HCT116 (cell line): ENCODE data around the gene PDE4C. TPM values are rescaled to one million over a fixed set of nuclear protein-coding genes. Genes with fewer than 3 reads are reported as not detected.

Source experiments
- ATAC-seq: fragments of 200-7000 bp; cut with Tn5 transposase; 2 replicates; pipeline ENCODE4 v1.9.1; 2020; ENCODE audit warnings: mild to moderate bottlenecking, moderate library complexity
- BruUV-seq: library from RNA; stranded (reverse); fragments of 400-500 nt; replicated peaks from 2 replicates; lab custom pipeline; 2021; lab: Mats Ljungman, UMichigan
- CTCF ChIA-PET: fragments of 300-600 bp; sonication (Branson Sonifier 250); formaldehyde crosslinking; loops from one replicate; lab custom pipeline; 2021; ENCODE audit warnings: antibody characterized with exemption; lab: Charles Lee
- POLR2A ChIA-PET: fragments of 300-600, 350-600 bp; sonication (Branson Sonifier 250); formaldehyde crosslinking; loops from one replicate; lab custom pipeline; 2021; ENCODE audit warnings: antibody characterized with exemption; lab: Charles Lee
- RAD21 ChIA-PET, 2 experiments: fragments of 300-600 bp; sonication (Branson Sonifier 250); formaldehyde crosslinking; loops; one replicate each; lab custom pipeline; 2023; ENCODE audit warnings: low total read pairs in 2 of 2; ENCODE audit not compliant: uncharacterized antibody in 2 of 2, unreplicated experiment in 2 of 2, low non-redundant PET in 1 of 2; lab: Charles Lee
- DNase-seq: peaks from one replicate; pipeline ENCODE4 v3.0.0-alpha.2; 2010; ENCODE audit warnings: low read depth, low spot score
- H2AFZ ChIP-seq: fragments of 200-600 bp; shearing (Covaris generic), sonication (generic); 2 replicates; pipeline ENCODE4 v1.6.1; 2017; ENCODE audit warnings: low read depth, mixed run types, mixed read lengths, antibody characterized with exemption, low read length; ENCODE audit not compliant: poor library complexity, severe bottlenecking
- H3K27ac ChIP-seq: 2 replicates; pipeline ENCODE4 v1.5.1; 2012; ENCODE audit warnings: low read depth, low read length
- H3K27me3 ChIP-seq: fragments of 200-600 bp; sonication (generic); 2 replicates; pipeline ENCODE4 v1.6.1; 2016; ENCODE audit warnings: mixed run types, low read length, mixed read lengths; ENCODE audit not compliant: insufficient read depth
- H3K36me3 ChIP-seq, 2 experiments: fragments of 200-500 bp in 1 of 2; fragments of 200-600 bp in 1 of 2; sonication (Bioruptor generic) in 1 of 2; sonication (generic) in 1 of 2; 2 replicates each; pipeline versions ENCODE4 v1.5.1 to v1.6.1; 2014 to 2016; ENCODE audit warnings: low read length in 2 of 2, inconsistent platforms in 1 of 2, mixed read lengths in 1 of 2, mixed run types in 1 of 2; ENCODE audit not compliant: insufficient read depth in 2 of 2, control insufficient read depth in 1 of 2
- H3K4me1 ChIP-seq, 2 experiments: fragments of 200-600 bp in 1 of 2; sonication (generic) in 1 of 2; 2 replicates each; pipeline versions ENCODE4 v1.5.1 to v1.6.1; 2012 to 2017; ENCODE audit warnings: low read length in 2 of 2, inconsistent platforms in 1 of 2, mild to moderate bottlenecking in 1 of 2, mixed read lengths in 1 of 2, mixed run types in 1 of 2, moderate library complexity in 1 of 2; ENCODE audit not compliant: insufficient read depth in 2 of 2, control insufficient read depth in 1 of 2
- H3K4me2 ChIP-seq: fragments of 200-600 bp; sonication (generic); 2 replicates; pipeline ENCODE4 v1.6.1; 2017; ENCODE audit warnings: mixed run types, low read length, mixed read lengths
- H3K4me3 ChIP-seq, 2 experiments: fragments of 200-600 bp in 1 of 2; sonication (generic) in 1 of 2; replicated peaks in 1 of 2; 2 replicates each; pipeline ENCODE4 v1.5.1; 2011 to 2016; ENCODE audit warnings: low read length in 2 of 2, control low read depth in 1 of 2, low read depth in 1 of 2, mild to moderate bottlenecking in 1 of 2, mixed read lengths in 1 of 2, mixed run types in 1 of 2
- H3K79me2 ChIP-seq: fragments of 200-600 bp; sonication (generic); 2 replicates; pipeline ENCODE4 v1.6.1; 2017; ENCODE audit warnings: mild to moderate bottlenecking, mixed run types, low read length, moderate library complexity, mixed read lengths; ENCODE audit not compliant: insufficient read depth
- H3K9ac ChIP-seq: fragments of 200-600 bp; sonication (generic); 2 replicates; pipeline ENCODE4 v1.6.1; 2016; ENCODE audit warnings: low read length, mixed read lengths
- H3K9me2 ChIP-seq: fragments of 200-600 bp; sonication (generic), shearing (Covaris generic); 2 replicates; pipeline ENCODE4 v1.6.1; 2017; ENCODE audit warnings: mixed run types, mild to moderate bottlenecking, moderate library complexity; ENCODE audit not compliant: insufficient read depth
- H3K9me3 ChIP-seq, 2 experiments: fragments of 200-500 bp in 1 of 2; fragments of 200-600 bp in 1 of 2; sonication (Bioruptor generic) in 1 of 2; sonication (generic) in 1 of 2; 2 replicates each; pipeline ENCODE4 v1.6.1; 2014 to 2017; ENCODE audit warnings: low read length in 2 of 2, mixed read lengths in 2 of 2, inconsistent platforms in 1 of 2, low read depth in 1 of 2, mild to moderate bottlenecking in 1 of 2, mixed run types in 1 of 2, moderate library complexity in 1 of 2; ENCODE audit not compliant: control insufficient read depth in 1 of 2, insufficient read depth in 1 of 2
- H4K20me1 ChIP-seq: fragments of 200-600 bp; sonication (generic), shearing (Covaris generic); 2 replicates; pipeline ENCODE4 v1.6.1; 2017; ENCODE audit warnings: mixed run types, mild to moderate bottlenecking, moderate library complexity; ENCODE audit not compliant: insufficient read depth
- CBX3 ChIP-seq: IDR thresholded peaks from 2 replicates; pipeline ENCODE4 v1.6.1; 2012; ENCODE audit warnings: low read depth
- CEBPB ChIP-seq: IDR thresholded peaks from 2 replicates; pipeline ENCODE4 v1.6.1; 2012; ENCODE audit warnings: low read depth
- ELF1 ChIP-seq: IDR thresholded peaks from 2 replicates; pipeline ENCODE4 v1.6.1; 2012; ENCODE audit warnings: low read depth, borderline replicate concordance
- EZH2 ChIP-seq: fragments of 200-600 bp; sonication (generic); IDR thresholded peaks from 2 replicates; pipeline ENCODE4 v1.6.1; 2017; ENCODE audit warnings: antibody characterized with exemption, mixed run types
- EZH2phosphoT487 ChIP-seq: fragments of 200-600 bp; IDR thresholded peaks from 2 replicates; pipeline ENCODE4 v1.6.1; 2018; ENCODE audit warnings: antibody characterized with exemption, borderline replicate concordance
- FOSL1 ChIP-seq: IDR thresholded peaks from 2 replicates; pipeline ENCODE4 v1.6.1; 2012; ENCODE audit warnings: low read depth
- POLR2A ChIP-seq: IDR thresholded peaks from 2 replicates; pipeline ENCODE4 v1.7.0; 2011; ENCODE audit warnings: borderline replicate concordance; ENCODE audit not compliant: insufficient read depth, insufficient read length; ENCODE audit errors: extremely low read depth
- POLR2AphosphoS5 ChIP-seq: IDR thresholded peaks from 2 replicates; pipeline ENCODE4 v1.6.1; 2011; ENCODE audit warnings: mild to moderate bottlenecking, low read depth, low read length, moderate library complexity
- RAD21 ChIP-seq: IDR thresholded peaks from 2 replicates; pipeline ENCODE4 v1.6.1; 2012; ENCODE audit warnings: low read depth, mild to moderate bottlenecking
- SIN3A ChIP-seq: IDR thresholded peaks from 2 replicates; pipeline ENCODE4 v1.6.1; 2012; ENCODE audit warnings: low read depth
- SP1 ChIP-seq: IDR thresholded peaks from 2 replicates; pipeline ENCODE4 v1.6.1; 2012; ENCODE audit warnings: low read depth
- SRF ChIP-seq: IDR thresholded peaks from 2 replicates; pipeline ENCODE4 v1.6.1; 2012; ENCODE audit warnings: low read depth
- YY1 ChIP-seq: IDR thresholded peaks from 2 replicates; pipeline ENCODE4 v1.6.1; 2011; ENCODE audit warnings: low read length, low read depth, moderate library complexity, mild to moderate bottlenecking; ENCODE audit not compliant: insufficient replicate concordance; ENCODE audit errors: extremely low read depth
- ZNF274 ChIP-seq: fragments of 200-500 bp; sonication (Bioruptor generic); IDR thresholded peaks from 2 replicates; pipeline ENCODE4 v1.6.1; 2014; ENCODE audit warnings: mild to moderate bottlenecking, low read depth, low read length, inconsistent platforms
- intact Hi-C: fragments of 100-400 bp; cut with micrococcal nuclease; formaldehyde crosslinking; loops from 2 replicates; pipeline ENCODE4 v1.10.0; 2022
- total RNA-seq: library from RNA; stranded (reverse); gene quantifications from one replicate; pipeline ENCODE4 v1.2.1, GENCODE V29; 2021; ENCODE audit not compliant: unreplicated experiment
- TF ChIP-seq, protein P1 (sequence below): IDR thresholded peaks from 2 replicates; pipeline ENCODE4 v1.6.1; 2012
- TF ChIP-seq, protein P2 (sequence below): IDR thresholded peaks from 2 replicates; pipeline ENCODE4 v1.6.1; 2012
- TF ChIP-seq, protein P3 (sequence below), 3 experiments: fragments of 200-600 bp in 1 of 3; sonication (generic) in 1 of 3; IDR thresholded peaks in 2 of 3; conservative IDR thresholded peaks in 1 of 3; 2 replicates each; pipeline ENCODE4 v1.5.1; 2012 to 2017; ENCODE audit warnings: low read depth in 2 of 3, low read length in 2 of 3, antibody characterized with exemption in 1 of 3, borderline replicate concordance in 1 of 3, control low read depth in 1 of 3, mild to moderate bottlenecking in 1 of 3, mixed read lengths in 1 of 3, mixed run types in 1 of 3, moderate library complexity in 1 of 3; ENCODE audit not compliant: insufficient read depth in 1 of 3

The PDE4C gene
- total RNA-seq, 1 experiment from 2014 or later: 1.5 TPM

- Histone ChIP-seq H3K27me3 (no peaks in the 10 kb centered on the region), H3K4me1 (peaks cover 52 to 64% of the 10 kb centered on the region in 2 experiments), H2AFZ (no peak overlapping the region), H3K36me3 (0 out of 4 replicates have a peak, but pooled peaks cover 0 to 4% of the 10 kb centered on the region in 2 experiments), H3K9me2 (no peaks in the 10 kb centered on the region), H4K20me1 (no peaks in the 10 kb centered on the region), H3K79me2 (peaks cover 13% of the 10 kb centered on the region), H3K4me3 (peak overlapping the region; percentile 17 to 47), H3K9me3 (no peaks in the 10 kb centered on the region), H3K27ac (peak overlapping the region; percentile 92), H3K9ac (peak overlapping the region; percentile 66), H3K4me2 (peak overlapping the region; percentile 87)
- ATAC-seq: no peak
- RAD21 ChIA-PET: interaction anchor here (0.6 to 1.7 kb wide), 5 partner anchors 19 to 55 kb away, joined by 3 to 7 read pairs (median 3); no protein-coding TSS in a partner anchor
- intact Hi-C loops: loop anchor here (1.0 to 2.0 kb wide), 2 partner anchors 31 to 81 kb away; no protein-coding TSS in a partner anchor
- no peak for TF ChIP-seq POLR2AphosphoS5
- no peak for TF ChIP-seq EZH2
- TF ChIP-seq ELF1: no peak
- TF ChIP-seq ZNF274: no peak
- TF ChIP-seq YY1: no peak
- TF ChIP-seq, protein P1, sequence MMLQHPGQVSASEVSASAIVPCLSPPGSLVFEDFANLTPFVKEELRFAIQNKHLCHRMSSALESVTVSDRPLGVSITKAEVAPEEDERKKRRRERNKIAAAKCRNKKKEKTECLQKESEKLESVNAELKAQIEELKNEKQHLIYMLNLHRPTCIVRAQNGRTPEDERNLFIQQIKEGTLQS: no peak
- no peak for TF ChIP-seq FOSL1
- TF ChIP-seq CEBPB: no peak
- TF ChIP-seq, protein P2, sequence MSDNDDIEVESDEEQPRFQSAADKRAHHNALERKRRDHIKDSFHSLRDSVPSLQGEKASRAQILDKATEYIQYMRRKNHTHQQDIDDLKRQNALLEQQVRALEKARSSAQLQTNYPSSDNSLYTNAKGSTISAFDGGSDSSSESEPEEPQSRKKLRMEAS: no peak
- no peak for TF ChIP-seq SRF
- TF ChIP-seq, protein P3, sequence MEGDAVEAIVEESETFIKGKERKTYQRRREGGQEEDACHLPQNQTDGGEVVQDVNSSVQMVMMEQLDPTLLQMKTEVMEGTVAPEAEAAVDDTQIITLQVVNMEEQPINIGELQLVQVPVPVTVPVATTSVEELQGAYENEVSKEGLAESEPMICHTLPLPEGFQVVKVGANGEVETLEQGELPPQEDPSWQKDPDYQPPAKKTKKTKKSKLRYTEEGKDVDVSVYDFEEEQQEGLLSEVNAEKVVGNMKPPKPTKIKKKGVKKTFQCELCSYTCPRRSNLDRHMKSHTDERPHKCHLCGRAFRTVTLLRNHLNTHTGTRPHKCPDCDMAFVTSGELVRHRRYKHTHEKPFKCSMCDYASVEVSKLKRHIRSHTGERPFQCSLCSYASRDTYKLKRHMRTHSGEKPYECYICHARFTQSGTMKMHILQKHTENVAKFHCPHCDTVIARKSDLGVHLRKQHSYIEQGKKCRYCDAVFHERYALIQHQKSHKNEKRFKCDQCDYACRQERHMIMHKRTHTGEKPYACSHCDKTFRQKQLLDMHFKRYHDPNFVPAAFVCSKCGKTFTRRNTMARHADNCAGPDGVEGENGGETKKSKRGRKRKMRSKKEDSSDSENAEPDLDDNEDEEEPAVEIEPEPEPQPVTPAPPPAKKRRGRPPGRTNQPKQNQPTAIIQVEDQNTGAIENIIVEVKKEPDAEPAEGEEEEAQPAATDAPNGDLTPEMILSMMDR (IDR thresholded peaks at IDR 0.05 in 2 of 3, conservative IDR thresholded peaks at IDR 0.05 in 1 of 3; ENCODE audit: borderline replicate concordance in 1 of 3, insufficient read depth in 1 of 3, low read depth in 2 of 3, low read length in 2 of 3): no peak
- TF ChIP-seq CBX3: no peak
- no peak for TF ChIP-seq RAD21
- no peak for TF ChIP-seq SIN3A
- no peak for TF ChIP-seq EZH2phosphoT487
- TF ChIP-seq SP1: no peak
- no peak for TF ChIP-seq POLR2A
- no TSS peak for BruUV-seq
- CTCF ChIA-PET: interaction anchor here (0.5 to 2.3 kb wide), 7 partner anchors 19 to 143 kb away, joined by 3 to 15 read pairs (median 3); a partner anchor contains a TSS
- no peak for DNase-seq
- POLR2A ChIA-PET: interaction anchor here (0.7 to 5.3 kb wide), 8 partner anchors 18 to 116 kb away, joined by 3 to 24 read pairs (median 4); partner anchors contain the start of genes GDF15 and LSM4
These were observed 47.5 kb upstream of the PDE4C start for GRCh38 chr19:18273561-18274218.
